ENCODE results near the gene LRR1. TPM values are rescaled to one million over a fixed set of nuclear protein-coding genes. Genes with fewer than 3 reads are reported as not detected.

LRR1 gene
- total RNA-seq, 1 donor from 2014 or later, result 15.1 TPM

DNA sequence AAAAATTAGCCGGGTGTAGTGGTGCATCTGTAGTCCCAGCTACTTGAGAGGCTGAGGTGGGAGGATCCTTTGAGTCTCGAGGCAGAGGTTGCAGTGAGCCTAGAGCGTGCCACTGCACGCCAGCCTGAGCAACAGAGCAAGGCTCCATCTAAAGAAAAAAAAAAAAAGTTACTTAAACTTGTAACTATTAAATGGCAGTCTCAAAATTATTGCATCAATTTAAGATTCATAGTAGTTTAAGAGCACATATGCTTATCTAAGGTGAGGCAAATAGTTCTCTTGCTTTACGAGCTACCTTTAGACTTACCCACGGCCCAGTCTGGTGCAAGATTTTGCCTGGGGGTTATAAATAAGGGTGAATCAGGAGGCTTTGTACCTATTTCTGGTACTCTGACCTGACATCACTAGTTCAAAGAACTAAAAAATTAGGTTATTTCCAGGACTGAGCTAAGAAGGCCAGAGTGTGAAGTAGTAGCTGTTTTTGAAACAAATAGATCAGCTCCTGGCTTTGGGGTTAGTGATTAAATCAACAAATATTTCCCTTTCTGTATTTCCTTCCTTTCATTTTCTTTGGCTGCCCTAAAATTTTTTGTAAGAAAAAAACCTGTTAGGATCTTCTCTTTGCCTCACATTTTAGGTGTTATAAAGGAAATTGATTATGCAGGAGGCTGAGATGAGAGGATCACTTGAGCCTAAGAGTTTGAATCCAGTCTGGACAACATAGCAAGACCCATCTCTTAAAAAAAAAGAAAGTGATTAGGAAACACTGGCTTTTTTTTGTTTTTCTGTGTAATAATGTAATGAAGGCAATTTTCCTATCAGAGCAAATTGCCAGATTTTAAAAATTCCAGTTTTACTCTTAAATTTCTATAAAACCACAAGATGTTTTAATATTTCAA, 25.4 kb downstream of the LRR1 start:
- no peak for ATAC-seq (ENCODE audit: low read depth)
- Mint-ChIP-seq H3K9me3 (no peaks in the 10 kb centered on the region), H3K36me3 (ENCODE audit: low read depth) (peaks cover 57% of the 10 kb centered on the region), H3K27ac (peak overlapping the region; percentile 63), H3K4me3 (peak overlapping the region; percentile 32), H3K4me1 (peaks cover 58% of the 10 kb centered on the region), H3K27me3 (no peaks in the 10 kb centered on the region)
- POLR2A ChIA-PET, result interaction anchor here (0.5 to 2.1 kb wide), 6 partner anchors 10 to 229 kb away, joined by 3 to 20 read pairs (median 4); partner anchors contain the start of genes DNAAF2, LRR1, NEMF and POLE2
- intact Hi-C loops (cut with micrococcal nuclease), result loop anchor here (5.0 kb wide), 1 partner anchor 608 kb away; the partner anchor contains the start of gene SOS2
- CTCF ChIA-PET, result interaction anchor here (0.7 to 1.3 kb wide), 4 partner anchors 8 to 163 kb away, joined by 3 to 7 read pairs (median 4); partner anchors contain the start of gene DNAAF2
- no peak for DNase-seq
- TF ChIP-seq, protein P1, sequence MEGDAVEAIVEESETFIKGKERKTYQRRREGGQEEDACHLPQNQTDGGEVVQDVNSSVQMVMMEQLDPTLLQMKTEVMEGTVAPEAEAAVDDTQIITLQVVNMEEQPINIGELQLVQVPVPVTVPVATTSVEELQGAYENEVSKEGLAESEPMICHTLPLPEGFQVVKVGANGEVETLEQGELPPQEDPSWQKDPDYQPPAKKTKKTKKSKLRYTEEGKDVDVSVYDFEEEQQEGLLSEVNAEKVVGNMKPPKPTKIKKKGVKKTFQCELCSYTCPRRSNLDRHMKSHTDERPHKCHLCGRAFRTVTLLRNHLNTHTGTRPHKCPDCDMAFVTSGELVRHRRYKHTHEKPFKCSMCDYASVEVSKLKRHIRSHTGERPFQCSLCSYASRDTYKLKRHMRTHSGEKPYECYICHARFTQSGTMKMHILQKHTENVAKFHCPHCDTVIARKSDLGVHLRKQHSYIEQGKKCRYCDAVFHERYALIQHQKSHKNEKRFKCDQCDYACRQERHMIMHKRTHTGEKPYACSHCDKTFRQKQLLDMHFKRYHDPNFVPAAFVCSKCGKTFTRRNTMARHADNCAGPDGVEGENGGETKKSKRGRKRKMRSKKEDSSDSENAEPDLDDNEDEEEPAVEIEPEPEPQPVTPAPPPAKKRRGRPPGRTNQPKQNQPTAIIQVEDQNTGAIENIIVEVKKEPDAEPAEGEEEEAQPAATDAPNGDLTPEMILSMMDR (IDR thresholded peaks at IDR 0.05), result no peak

DNA sequence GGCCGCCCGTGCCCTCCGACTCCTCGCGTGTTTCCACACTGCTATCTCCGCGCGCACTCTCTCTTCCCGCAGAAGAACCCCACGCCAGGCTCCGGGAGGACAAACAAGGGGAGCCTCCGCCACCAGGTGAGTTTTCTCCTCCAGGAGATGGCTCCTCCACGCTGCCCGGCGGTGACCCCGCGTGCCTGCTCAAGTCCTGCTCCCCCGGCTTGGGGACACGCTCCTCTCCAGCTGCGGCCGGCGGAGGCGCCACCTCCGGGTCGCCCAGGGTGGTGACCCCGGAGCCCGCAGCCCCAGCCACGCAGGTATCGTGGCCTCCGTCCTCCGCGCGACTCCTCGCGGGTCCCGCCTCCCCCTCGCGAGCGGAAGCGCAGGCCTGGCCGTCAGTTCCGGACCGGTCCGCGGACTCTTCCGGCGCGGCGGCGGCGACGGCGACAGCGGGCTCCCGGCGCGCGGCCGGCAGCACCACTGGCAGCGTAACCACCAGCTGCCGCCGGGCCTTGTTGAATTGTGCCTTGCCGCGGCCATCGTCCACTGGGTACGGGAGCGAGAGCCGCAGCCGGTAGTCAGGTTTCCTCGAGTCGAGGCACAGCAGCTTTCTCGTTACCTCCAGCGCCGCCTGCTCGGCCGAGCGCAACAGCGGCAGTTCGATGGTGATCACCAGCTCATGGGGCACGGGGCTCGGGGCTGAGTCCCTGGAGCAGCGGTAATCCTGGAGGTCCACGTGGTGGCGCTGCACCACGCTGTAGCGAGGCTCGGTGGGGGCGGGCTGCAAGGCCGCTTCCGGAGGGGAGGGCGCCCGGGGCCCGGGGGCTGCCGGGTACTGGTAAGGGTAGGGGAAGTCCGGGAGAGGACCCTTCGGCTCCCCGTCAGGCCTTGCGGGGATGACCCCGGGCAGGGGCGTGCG, 35.2 kb downstream of the LRR1 start:
- intact Hi-C loops (cut with micrococcal nuclease), result loop anchor here (1.0 to 10.0 kb wide), 16 partner anchors 14 to 1191 kb away; partner anchors contain the start of genes DMAC2L, KLHDC1, KLHDC2 and L2HGDH
- DNase-seq (peak; percentile 92), ATAC-seq (ENCODE audit: low read depth) (peak; percentile 80)
- Mint-ChIP-seq H3K27ac (peak overlapping the region; percentile 98), H3K9me3 (no peaks in the 10 kb centered on the region), H3K4me1 (peaks cover 66% of the 10 kb centered on the region), H3K4me3 (peak overlapping the region; percentile 96), H3K27me3 (no peaks in the 10 kb centered on the region), H3K36me3 (ENCODE audit: low read depth) (peaks cover 37% of the 10 kb centered on the region)
- ChIA-PET CTCF (interaction anchor here (0.6 to 2.9 kb wide), 19 partner anchors 8 to 479 kb away, joined by 3 to 25 read pairs (median 4); partner anchors contain the start of genes KLHDC2, MGAT2, NEMF and POLE2), POLR2A (interaction anchor here (0.5 to 6.3 kb wide), 26 partner anchors 10 to 1038 kb away, joined by 3 to 235 read pairs (median 6); partner anchors contain the start of genes ARF6, KLHDC1, KLHDC2 and LRR1)
- TF ChIP-seq, protein P1 (IDR thresholded peaks at IDR 0.05), result no peak

DNA sequence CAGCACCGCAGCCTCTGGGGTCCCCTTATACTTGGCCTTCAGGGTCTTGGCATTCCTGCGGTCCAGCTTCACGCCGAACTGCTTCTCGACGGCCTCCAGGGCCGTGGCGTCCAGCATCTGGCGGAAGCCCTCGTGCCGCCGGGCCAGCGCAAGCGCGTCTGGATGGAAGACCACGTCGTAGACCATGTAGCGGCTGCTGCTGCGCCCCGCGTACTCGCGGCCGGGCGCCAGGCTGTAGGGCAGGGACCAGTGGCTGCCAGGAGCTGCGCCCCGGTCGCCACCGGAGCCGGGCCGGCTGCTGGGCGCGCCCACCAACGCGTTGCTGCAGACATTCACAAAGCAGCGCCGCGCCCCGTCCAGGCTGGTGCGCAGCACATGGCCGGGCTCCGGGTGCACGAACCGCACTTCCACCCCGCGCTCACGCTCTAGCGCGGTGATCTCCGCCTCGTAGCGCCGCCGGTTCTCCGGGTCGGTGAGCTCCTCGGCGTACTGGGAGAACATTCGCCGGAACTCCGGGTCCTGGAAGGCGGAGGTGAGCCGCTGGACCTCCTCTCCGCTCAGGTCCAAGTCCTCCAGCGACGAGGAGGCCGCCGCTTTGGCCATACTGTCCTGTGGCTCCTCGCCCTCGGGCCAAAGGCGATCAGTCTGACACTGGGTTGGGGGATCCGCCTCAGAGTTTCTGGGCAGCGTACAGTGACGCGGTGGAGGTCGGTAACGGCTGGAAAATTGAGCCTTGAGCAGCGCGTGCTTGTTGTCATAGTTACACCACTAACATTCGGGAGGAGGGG, 36.0 kb downstream of the LRR1 start, which contains the start of gene DNAAF2:
Gene DNAAF2 (minus strand): TSS at position 698 of the 788 bp plus-strand sequence. CDS start 95 bp downstream, at position 603.
- TF ChIP-seq, protein P1 (IDR thresholded peaks at IDR 0.05), result no peak
- Mint-ChIP-seq H3K4me1 (peaks cover 71% of the 10 kb centered on the region), H3K4me3 (peak within 1 kb of the TSS; percentile 96), H3K36me3 (ENCODE audit: low read depth) (peaks cover 43% of the 10 kb centered on the region), H3K9me3 (no peaks in the 10 kb centered on the region), H3K27me3 (no peaks in the 10 kb centered on the region), H3K27ac (peak within 1 kb of the TSS; percentile 98)
- CTCF ChIA-PET, result interaction anchor here (0.6 to 2.9 kb wide), 15 partner anchors 10 to 478 kb away, joined by 3 to 25 read pairs (median 6); partner anchors contain the start of genes KLHDC2, MGAT2, NEMF and POLE2
- POLR2A ChIA-PET, result interaction anchor here (0.6 to 6.3 kb wide), 24 partner anchors 9 to 897 kb away, joined by 3 to 235 read pairs (median 8); partner anchors contain the start of genes ARF6, KLHDC1, KLHDC2 and LRR1
- peak; percentile 39 for ATAC-seq (ENCODE audit: low read depth)
- intact Hi-C loops (cut with micrococcal nuclease), result loop anchor here (1.0 to 10.0 kb wide), 16 partner anchors 14 to 1190 kb away; partner anchors contain the start of genes DMAC2L, KLHDC1, KLHDC2 and L2HGDH
- peak; percentile 73 for DNase-seq

DNA sequence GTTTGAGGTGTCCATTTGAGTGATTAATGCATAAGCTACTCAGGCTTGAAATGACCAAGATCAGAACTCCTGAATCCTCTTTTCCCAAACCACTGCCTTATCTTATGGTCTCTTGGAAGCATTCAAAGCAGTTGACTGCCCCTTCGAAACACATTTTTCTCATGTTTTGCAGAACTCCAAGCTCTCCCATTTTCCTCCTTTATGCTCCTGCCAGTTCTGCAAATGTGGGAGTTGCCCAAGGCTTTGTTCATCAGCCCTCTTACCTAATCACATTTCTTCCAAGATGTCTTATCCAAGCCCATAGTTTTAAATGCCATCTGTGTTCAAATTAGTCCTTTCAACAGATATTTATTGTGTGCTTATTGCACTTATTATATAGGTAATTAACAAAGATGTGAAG, 38.1 kb downstream of the LRR1 start:
- ATAC-seq (ENCODE audit: low read depth), result no peak
- POLR2A ChIA-PET, result interaction anchor here (0.5 to 6.3 kb wide), 4 partner anchors 17 to 75 kb away, joined by 3 to 117 read pairs (median 6); partner anchors contain the start of genes LRR1, MGAT2 and RPL36AL
- intact Hi-C loops (cut with micrococcal nuclease), result loop anchor here (10.0 kb wide), 1 partner anchor 1188 kb away; no protein-coding TSS in a partner anchor
- TF ChIP-seq, protein P1 (IDR thresholded peaks at IDR 0.05), result no peak
- CTCF ChIA-PET, result no interaction called here
- H3K27me3 Mint-ChIP-seq, result no peaks in the 10 kb centered on the region
- H3K36me3 Mint-ChIP-seq (ENCODE audit: low read depth), result peaks cover 53% of the 10 kb centered on the region
- peaks cover 73% of the 10 kb centered on the region for H3K4me1 Mint-ChIP-seq
- H3K4me3 Mint-ChIP-seq, result peak overlapping the region; percentile 45
- no peaks in the 10 kb centered on the region for H3K9me3 Mint-ChIP-seq
- peak overlapping the region; percentile 67 for H3K27ac Mint-ChIP-seq
- no peak for DNase-seq

Data from activated B cell treated with CpG ODN at 0.5 μM for 24 hours (primary cell).